K562 (cell line): ENCODE results near the gene COL26A1. TPM values are rescaled to one million over a fixed set of nuclear protein-coding genes. Genes with fewer than 3 reads are reported as not detected.

Source experiments
- ATAC-seq: fragments of 200-7000 bp; cut with Tn5 transposase; 3 replicates; pipeline ENCODE4 v1.9.1; 2020; ENCODE audit warnings: moderate library complexity
- BruUV-seq: library from RNA; stranded (reverse); fragments of 400-500 nt; replicated peaks from 2 replicates; lab custom pipeline; 2021; lab: Mats Ljungman, UMichigan
- CTCF ChIA-PET: fragments of 300-600 bp; formaldehyde crosslinking; extraction: SDS; loops from one replicate; lab custom pipeline; 2021; ENCODE audit warnings: low intra/inter-chr PET ratio; lab: Yijun Ruan, JAX
- POLR2A ChIA-PET: fragments of 300-600, 350-650 bp; sonication (Branson Sonifier 250); formaldehyde crosslinking; extraction: SDS; loops from one replicate; lab custom pipeline; 2021; ENCODE audit warnings: antibody characterized with exemption, inconsistent platforms; lab: Yijun Ruan, JAX
- DNase-seq, 4 experiments: peaks; one replicate each; pipeline versions ENCODE4 v3.0.0 to v3.0.0-alpha.2; 2011 to 2018; ENCODE audit warnings: low spot score in 3 of 4, mixed read lengths in 3 of 4; ENCODE audit errors: extremely low read depth in 1 of 4
- FAIRE-seq: peaks from 2 replicates; lab custom pipeline; 2011; peaks lifted over from hg19 to GRCh38; lab: Jason Lieb, UNC
- H2AFZ ChIP-seq: 2 replicates; pipeline ENCODE4 v1.6.0; 2011; ENCODE audit warnings: low read depth, low read length, control low read depth, inconsistent platforms
- H3K27ac ChIP-seq: fragments of 200-600 bp; 3 replicates; pipeline ENCODE4 v1.8.0; 2011; ENCODE audit warnings: low read depth, mild to moderate bottlenecking, control low read depth, inconsistent platforms, low read length, moderate library complexity, mixed read lengths; ENCODE audit errors: extremely low read depth
- H3K27me3 ChIP-seq, 2 experiments: fragments of 300-600 bp in 1 of 2; 2 replicates in 1 of 2; 3 replicates in 1 of 2; pipeline versions ENCODE4 v1.6.0 to v1.8.0; 2011; ENCODE audit warnings: inconsistent platforms in 2 of 2, low read length in 2 of 2, mild to moderate bottlenecking in 1 of 2, mixed read lengths in 1 of 2, moderate library complexity in 1 of 2; ENCODE audit not compliant: control insufficient read depth in 2 of 2, insufficient read depth in 2 of 2
- H3K36me3 ChIP-seq: fragments of 300-600 bp; 3 replicates; pipeline ENCODE4 v1.8.0; 2011; ENCODE audit warnings: mild to moderate bottlenecking, low read length, inconsistent platforms; ENCODE audit not compliant: control insufficient read depth, insufficient read depth
- H3K4me1 ChIP-seq, 2 experiments: fragments of 200-600 bp in 1 of 2; replicated peaks in 1 of 2; 2 replicates in 1 of 2; 3 replicates in 1 of 2; pipeline versions ENCODE4 v1.5.1 to v1.8.0; 2011; ENCODE audit warnings: inconsistent platforms in 2 of 2, low read length in 2 of 2, mild to moderate bottlenecking in 1 of 2, mixed read lengths in 1 of 2, moderate library complexity in 1 of 2; ENCODE audit not compliant: control insufficient read depth in 2 of 2, insufficient read depth in 2 of 2
- H3K4me2 ChIP-seq: 2 replicates; pipeline ENCODE4 v1.6.1; 2011; ENCODE audit warnings: low read length, control low read depth, inconsistent platforms, mixed read lengths; ENCODE audit not compliant: insufficient read depth
- H3K4me3 ChIP-seq: fragments of 200-600 bp; sonication (generic), shearing (Covaris generic); 2 replicates; pipeline ENCODE4 v1.5.1; 2016; ENCODE audit warnings: control low read depth, inconsistent platforms
- H3K79me2 ChIP-seq: fragments of 200-600 bp; 3 replicates; pipeline ENCODE4 v1.8.0; 2011; ENCODE audit warnings: low read length, inconsistent platforms; ENCODE audit not compliant: control insufficient read depth, insufficient read depth
- H3K9ac ChIP-seq, 2 experiments: 2 replicates each; pipeline versions ENCODE4 v1.6.0 to v1.6.1; 2011; ENCODE audit warnings: low read depth in 2 of 2, low read length in 2 of 2, control low read depth in 1 of 2, inconsistent platforms in 1 of 2, mild to moderate bottlenecking in 1 of 2, mixed read lengths in 1 of 2; ENCODE audit not compliant: insufficient read depth in 1 of 2
- H3K9me1 ChIP-seq: one replicate; pipeline ENCODE4 v1.6.0; 2011; ENCODE audit warnings: inconsistent platforms, mild to moderate bottlenecking, low read length, moderate library complexity; ENCODE audit not compliant: control insufficient read depth, insufficient read depth
- H3K9me3 ChIP-seq: replicated peaks from 2 replicates; pipeline ENCODE4 v1.5.1; 2011; ENCODE audit warnings: low read depth, low read length, inconsistent platforms; ENCODE audit not compliant: control insufficient read depth, insufficient read depth
- H4K20me1 ChIP-seq: replicated peaks from 2 replicates; pipeline ENCODE4 v1.6.1; 2011; ENCODE audit warnings: low read length, inconsistent platforms, mixed read lengths; ENCODE audit not compliant: control insufficient read depth, insufficient read depth
- BRF2 ChIP-seq: IDR thresholded peaks from 3 replicates; pipeline ENCODE4 v1.6.1; 2011; ENCODE audit warnings: borderline replicate concordance, mild to moderate bottlenecking; ENCODE audit not compliant: insufficient read length, insufficient read depth
- NR2C2 ChIP-seq, 2 experiments: fragments of 200-800 bp in 1 of 2; sonication (Bioruptor generic) in 1 of 2; sonication (generic) in 1 of 2; formaldehyde crosslinking in 1 of 2; IDR thresholded peaks; 2 replicates each; pipeline versions ENCODE4 v1.6.1 to v1.8.0; 2016 to 2022; ENCODE audit warnings: mild to moderate bottlenecking in 1 of 2, missing compliant biosample characterization in 1 of 2, missing genetic modification characterization in 1 of 2, missing genetic modification reagents in 1 of 2
- SPI1 ChIP-seq: IDR thresholded peaks from 2 replicates; pipeline ENCODE4 v1.6.1; 2011; ENCODE audit warnings: low read depth, low read length, control low read depth, borderline replicate concordance
- WGBS: fragments of 100-300 bp; shearing (Covaris generic); methylation state at CpG from one replicate; pipeline ENCODE4 v1.1.6; 2016; ENCODE audit warnings: low coverage, mixed read lengths; ENCODE audit not compliant: insufficient coverage; ENCODE audit errors: missing lambda C conversion rate; 5-methylcytosine and 5-hydroxymethylcytosine counted together
- in situ Hi-C: fragments of 300-500 bp; cut with MboI; formaldehyde crosslinking; loops from 4 replicates; pipeline ENCODE4 v1.15.0; 2018; ENCODE audit warnings: inconsistent platforms, mixed read lengths
- intact Hi-C: fragments of 100-400 bp; cut with micrococcal nuclease; formaldehyde crosslinking; loops from 2 replicates; pipeline ENCODE4 v1.14.2; 2022
- polyA plus RNA-seq, 8 experiments: library from polyadenylated mRNA; depleted of rRNA in 4 of 8; stranded (reverse) in 5 of 8; unstranded in 3 of 8; fragments of >200 nt; fragmentation: Nextera tagmentation in 2 of 8; fragmentation: Illumina TruSeq in 1 of 8; extraction: Ambion mirVana in 2 of 8; extraction: Trizol in 1 of 8; gene quantifications; 2 replicates each; pipeline versions ENCODE4 v1.2.1 to v1.2.3, GENCODE V29; 2011 to 2014; ENCODE audit warnings: inconsistent platforms in 1 of 8, missing spikeins in 1 of 8
- total RNA-seq, 7 experiments: library from RNA; depleted of rRNA in 6 of 7; stranded (reverse); fragments of >200 nt in 6 of 7; fragmentation: Illumina TruSeq in 2 of 7; extraction: Trizol in 2 of 7; gene quantifications; 2 replicates each; pipeline versions ENCODE4 v1.2.1 to v1.2.3, GENCODE V29; 2011 to 2021; ENCODE audit warnings: low replicate concordance in 1 of 7
- TF ChIP-seq, protein P1 (sequence below): sonication (generic); formaldehyde crosslinking; IDR thresholded peaks from 2 replicates; pipeline ENCODE4 v1.8.0; 2022; ENCODE audit warnings: missing genetic modification reagents, mild to moderate bottlenecking, moderate library complexity, borderline replicate concordance

COL26A1 gene
- total and polyA plus RNA-seq, 9 of the 15 experiments (the other 6 are each of a cell fraction or from before 2014, with no cell fraction given): 0.04 to 0.39 (median 0.07) TPM; not detected in 5

DNA sequence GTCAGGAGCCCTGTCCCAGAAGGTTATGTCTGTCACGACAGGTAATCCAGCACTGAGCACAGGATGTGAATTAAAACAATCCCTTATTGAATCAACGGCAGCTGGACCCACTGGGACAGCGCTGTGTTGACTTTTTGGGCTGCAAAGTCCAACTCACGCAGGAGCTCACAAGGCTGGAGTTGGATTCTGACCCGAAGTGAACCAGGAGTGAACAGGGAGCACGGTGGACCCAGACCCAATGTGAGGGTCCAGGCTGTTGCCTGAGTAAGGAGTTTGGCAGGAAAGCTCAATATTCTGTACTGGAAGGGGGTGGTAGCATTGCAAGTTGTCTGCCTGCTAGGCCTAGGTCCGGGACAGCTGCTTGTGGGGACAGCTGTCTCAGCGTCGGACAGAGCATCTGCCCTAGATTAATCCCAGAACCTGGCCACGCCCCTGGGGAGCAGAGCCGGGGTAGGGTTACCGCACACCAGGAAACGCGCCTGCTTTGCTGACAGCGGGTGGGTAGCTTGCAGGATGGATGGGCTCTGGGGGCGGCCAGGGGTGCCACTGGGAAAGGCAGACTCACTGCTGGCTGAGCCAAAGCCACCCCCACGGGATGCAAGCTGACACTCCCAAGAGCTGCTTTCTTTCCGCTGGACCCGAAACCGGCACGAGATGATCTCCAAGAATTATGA lies 24.0 kb downstream of the COL26A1 start:
- H3K9ac ChIP-seq: peak overlapping the region in 1 of 2 experiments; percentile 81; a peak in 2 of 4 replicates
- BruUV-seq: no TSS peak
- TF ChIP-seq, protein P1, sequence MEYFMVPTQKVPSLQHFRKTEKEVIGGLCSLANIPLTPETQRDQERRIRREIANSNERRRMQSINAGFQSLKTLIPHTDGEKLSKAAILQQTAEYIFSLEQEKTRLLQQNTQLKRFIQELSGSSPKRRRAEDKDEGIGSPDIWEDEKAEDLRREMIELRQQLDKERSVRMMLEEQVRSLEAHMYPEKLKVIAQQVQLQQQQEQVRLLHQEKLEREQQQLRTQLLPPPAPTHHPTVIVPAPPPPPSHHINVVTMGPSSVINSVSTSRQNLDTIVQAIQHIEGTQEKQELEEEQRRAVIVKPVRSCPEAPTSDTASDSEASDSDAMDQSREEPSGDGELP (CRISPR knock-in tag): peak; percentile 30; the same call in 1 of the 2 replicates
- no peak for TF ChIP-seq SPI1
- no peak overlapping the region for H2AFZ ChIP-seq
- no peaks in the 10 kb centered on the region for H3K9me1 ChIP-seq
- ATAC-seq (peak; percentile 84), FAIRE-seq (no peak), DNase-seq (peak in 2 of 4 experiments; percentile 26 to 39)
- in situ Hi-C loops: no loop called here
- H3K79me2 ChIP-seq: no peaks in the 10 kb centered on the region
- H4K20me1 ChIP-seq: no peaks in the 10 kb centered on the region
- WGBS: 4% methylated on average over 21 of the region's 21 CpGs
- no peaks in the 10 kb centered on the region for H3K9me3 ChIP-seq
- POLR2A ChIA-PET: interaction anchor here (0.5 to 1.0 kb wide), 3 partner anchors 8 to 299 kb away, joined by 3 read pairs; no protein-coding TSS in a partner anchor
- no peak overlapping the region for H3K27ac ChIP-seq
- H3K4me1 ChIP-seq: peaks cover 0 to 5% of the 10 kb centered on the region in 2 experiments; a peak in 2 of 5 replicates
- no peak overlapping the region for H3K4me3 ChIP-seq
- intact Hi-C loops: no loop called here
- no peak overlapping the region for H3K4me2 ChIP-seq
- no peaks in the 10 kb centered on the region for H3K36me3 ChIP-seq
- peaks cover 18 to 53% of the 10 kb centered on the region in 2 experiments; a peak in 4 of 5 replicates for H3K27me3 ChIP-seq
- CTCF ChIA-PET: no interaction called here

DNA sequence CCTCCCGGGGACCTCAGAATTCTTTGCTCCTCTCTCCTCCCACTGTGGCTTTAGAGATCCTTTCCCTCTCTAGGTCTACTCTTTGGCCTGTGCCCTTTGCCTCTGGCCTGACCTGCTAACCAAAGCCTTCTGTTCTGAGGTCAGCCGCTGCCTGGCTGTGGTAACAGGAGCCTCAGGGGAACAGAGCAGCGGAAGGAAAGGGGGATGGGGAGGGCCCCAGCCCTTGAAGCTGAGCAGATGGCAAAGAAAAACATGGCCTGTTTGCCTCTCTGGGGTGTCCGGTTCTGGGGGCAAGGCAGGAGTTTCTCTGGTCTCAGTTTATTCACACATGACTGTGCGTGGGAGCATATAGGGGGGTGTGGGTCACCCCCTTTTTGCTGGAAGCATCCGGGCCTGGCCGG lies 28.2 kb downstream of the COL26A1 start:
- Histone ChIP-seq H3K9me1 (no peaks in the 10 kb centered on the region), H2AFZ (no peak overlapping the region), H3K9ac (no peak overlapping the region), H3K9me3 (no peaks in the 10 kb centered on the region), H3K27me3 (peaks cover 26 to 63% of the 10 kb centered on the region in 2 experiments), H3K4me3 (no peak overlapping the region), H4K20me1 (no peaks in the 10 kb centered on the region), H3K27ac (no peak overlapping the region), H3K79me2 (no peaks in the 10 kb centered on the region), H3K4me1 (peaks cover 0 to 5% of the 10 kb centered on the region in 2 experiments; a peak in 2 of 5 replicates), H3K36me3 (no peaks in the 10 kb centered on the region), H3K4me2 (no peak overlapping the region)
- in situ Hi-C loops (no loop called here), intact Hi-C loops (no loop called here)
- ATAC-seq (peak; percentile 59), DNase-seq (peak in 2 of 4 experiments; percentile 13 to 14), FAIRE-seq (no peak)
- no peak for TF ChIP-seq BRF2
- TF ChIP-seq NR2C2 (CRISPR knock-in tag; IDR thresholded peaks at IDR 0.05): no peak
- peak; percentile 55; the same call in 1 of the 2 replicates for TF ChIP-seq NR2C2 (tag; IDR thresholded peaks at IDR 0.05)
- no TSS peak for BruUV-seq
- WGBS: under 1% methylated on average over 7 of the region's 7 CpGs
- ChIA-PET CTCF (no interaction called here), POLR2A (interaction anchor here (1.1 kb wide), 1 partner anchor 8 kb away, joined by 3 read pairs; no protein-coding TSS in a partner anchor)
